Activated T-helper 17 cell treated with anti-CD3 and anti-CD28 coated beads, Interleukin-2, amount 50 U/mL, for 72 hours (primary cell): Measurements from ENCODE around the gene CSF2. TPM values are rescaled to one million over a fixed set of nuclear protein-coding genes. Genes with fewer than 3 reads are reported as not detected.

Experiments
- ATAC-seq: fragments of 150-1000 bp; cut with Tn5 transposase; replicated peaks from 2 replicates; pipeline ENCODE4 v1.10.0; 2021; ENCODE audit warnings: mild to moderate bottlenecking, moderate library complexity
- H3K27ac Mint-ChIP-seq: one replicate; pipeline ENCODE4 v1.8.0; 2022; ENCODE audit warnings: mixed read lengths
- H3K27me3 Mint-ChIP-seq: one replicate; pipeline ENCODE4 v1.8.0; 2022; ENCODE audit warnings: mixed read lengths
- H3K36me3 Mint-ChIP-seq: one replicate; pipeline ENCODE4 v1.8.0; 2022; ENCODE audit warnings: low read depth, mild to moderate bottlenecking, mixed read lengths
- H3K4me1 Mint-ChIP-seq: one replicate; pipeline ENCODE4 v1.8.0; 2022; ENCODE audit warnings: mixed read lengths
- H3K4me3 Mint-ChIP-seq: one replicate; pipeline ENCODE4 v1.8.0; 2022; ENCODE audit warnings: mild to moderate bottlenecking, mixed read lengths
- H3K9me3 Mint-ChIP-seq: one replicate; pipeline ENCODE4 v1.8.0; 2022; ENCODE audit warnings: mixed read lengths
- total RNA-seq, 2 donors: library from RNA; stranded (reverse); gene quantifications; one replicate each; pipeline ENCODE4 v1.2.3, GENCODE V29; 2022

CSF2 gene
- total RNA-seq, 2 donors from 2014 or later, result 14.6 to 159 TPM

GRCh38 chr5:132082329-132083023 is 8.9 kb downstream of the CSF2 start:
- H3K9me3 Mint-ChIP-seq, result no peaks in the 10 kb centered on the region
- H3K36me3 Mint-ChIP-seq, result no peaks in the 10 kb centered on the region
- no peak for ATAC-seq
- H3K27ac Mint-ChIP-seq, result peak overlapping the region; percentile 76
- H3K4me1 Mint-ChIP-seq, result peaks cover 37% of the 10 kb centered on the region
- no peaks in the 10 kb centered on the region for H3K27me3 Mint-ChIP-seq
- peak overlapping the region; percentile 17 for H3K4me3 Mint-ChIP-seq

DNA sequence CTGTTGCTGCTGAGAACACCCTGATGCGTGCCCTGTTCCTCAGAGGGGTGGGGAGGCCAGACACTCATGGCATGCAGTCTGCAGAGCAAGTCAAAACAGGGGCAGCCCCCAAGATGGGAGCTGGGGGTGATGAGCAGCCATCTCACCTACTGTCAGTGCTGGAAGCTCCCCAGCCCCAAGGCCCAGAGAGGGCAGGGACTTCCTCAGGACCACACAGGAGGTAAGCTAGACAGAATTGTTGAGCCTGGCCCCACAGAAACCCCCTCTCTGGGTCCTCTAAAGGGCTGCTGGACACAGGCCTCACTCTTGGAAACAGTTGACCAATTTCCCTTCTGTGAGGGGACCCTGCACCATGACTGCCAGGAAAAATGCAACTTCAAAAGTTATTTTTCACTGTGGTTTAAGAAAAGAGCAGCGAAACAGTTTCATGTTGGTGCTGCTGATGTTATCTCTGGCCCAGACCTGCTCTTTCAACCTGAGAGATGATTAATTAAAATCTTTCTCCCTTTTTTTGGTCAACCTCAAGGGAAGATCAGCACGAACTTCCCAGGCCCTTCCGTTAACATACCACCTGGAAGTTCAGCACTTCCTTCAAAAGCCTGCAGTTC is 9.6 kb downstream of the CSF2 start:
- H3K27ac Mint-ChIP-seq, result peak overlapping the region; percentile 76
- peak overlapping the region; percentile 17 for H3K4me3 Mint-ChIP-seq
- ATAC-seq, result peak; percentile 83
- H3K9me3 Mint-ChIP-seq, result no peaks in the 10 kb centered on the region
- peaks cover 35% of the 10 kb centered on the region for H3K4me1 Mint-ChIP-seq
- H3K36me3 Mint-ChIP-seq, result no peaks in the 10 kb centered on the region
- H3K27me3 Mint-ChIP-seq, result no peaks in the 10 kb centered on the region

GRCh38 chr5:132085686-132086085 is 12.1 kb downstream of the CSF2 start:
- Mint-ChIP-seq H3K9me3 (peaks cover 6% of the 10 kb centered on the region), H3K27ac (peak overlapping the region; percentile 44), H3K4me3 (peak overlapping the region; percentile 28), H3K36me3 (no peaks in the 10 kb centered on the region), H3K27me3 (no peaks in the 10 kb centered on the region), H3K4me1 (peaks cover 46% of the 10 kb centered on the region)
- no peak for ATAC-seq

DNA sequence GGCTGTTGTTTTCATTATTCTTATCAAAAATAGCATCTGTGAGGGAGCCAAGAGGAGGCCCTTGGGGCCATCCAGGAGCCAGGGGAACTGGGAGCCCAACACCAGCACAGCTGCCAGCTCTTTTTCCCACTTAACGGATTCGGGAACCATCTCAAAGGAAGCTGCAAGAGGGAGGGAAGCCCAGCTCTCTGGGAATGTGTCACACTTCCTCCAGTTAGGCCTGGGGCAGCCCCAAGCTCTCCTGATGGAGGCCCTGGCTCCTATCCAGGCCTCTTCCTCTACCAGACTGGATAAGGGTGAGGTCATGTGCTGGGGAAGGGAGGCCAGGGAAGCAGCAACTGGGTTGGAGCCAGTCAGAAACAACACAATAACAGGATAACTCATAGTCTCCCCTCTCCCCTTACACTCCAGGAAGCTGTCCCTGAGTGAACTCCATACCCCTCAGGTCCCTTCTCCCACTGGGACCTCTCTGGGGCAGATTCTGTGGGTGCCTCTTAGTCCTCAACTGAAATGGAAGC is 12.7 kb downstream of the CSF2 start:
- no peak for ATAC-seq
- Mint-ChIP-seq H3K4me1 (peaks cover 46% of the 10 kb centered on the region), H3K27ac (peak overlapping the region; percentile 44)

GRCh38 chr5:132087176-132087575 is 13.6 kb downstream of the CSF2 start:
- H3K36me3 Mint-ChIP-seq, result no peaks in the 10 kb centered on the region
- peaks cover 40% of the 10 kb centered on the region for H3K4me1 Mint-ChIP-seq
- H3K27ac Mint-ChIP-seq, result no peak overlapping the region
- H3K9me3 Mint-ChIP-seq, result peaks cover 6% of the 10 kb centered on the region
- H3K4me3 Mint-ChIP-seq, result no peak overlapping the region
- no peaks in the 10 kb centered on the region for H3K27me3 Mint-ChIP-seq
- no peak for ATAC-seq

More for the DNA sequence above, 12.7 kb downstream of the CSF2 start:
- Mint-ChIP-seq H3K4me3 (no peak overlapping the region), H3K36me3 (no peaks in the 10 kb centered on the region), H3K27me3 (no peaks in the 10 kb centered on the region), H3K9me3 (peaks cover 6% of the 10 kb centered on the region)

- ATAC-seq, result no peak
- Mint-ChIP-seq H3K4me1 (peaks cover 37% of the 10 kb centered on the region), H3K4me3 (no peak overlapping the region), H3K27ac (no peak overlapping the region), H3K27me3 (no peaks in the 10 kb centered on the region), H3K9me3 (peaks cover 6% of the 10 kb centered on the region), H3K36me3 (no peaks in the 10 kb centered on the region)
Measured at GRCh38 chr5:132087661-132088060, 14.1 kb downstream of the CSF2 start.

GRCh38 chr5:132089363-132089762 is 15.8 kb downstream of the CSF2 start:
- H3K27ac Mint-ChIP-seq, result no peak overlapping the region
- H3K4me3 Mint-ChIP-seq, result no peak overlapping the region
- no peaks in the 10 kb centered on the region for H3K36me3 Mint-ChIP-seq
- no peaks in the 10 kb centered on the region for H3K27me3 Mint-ChIP-seq
- peaks cover 36% of the 10 kb centered on the region for H3K4me1 Mint-ChIP-seq
- ATAC-seq, result no peak
- H3K9me3 Mint-ChIP-seq, result peaks cover 6% of the 10 kb centered on the region

DNA sequence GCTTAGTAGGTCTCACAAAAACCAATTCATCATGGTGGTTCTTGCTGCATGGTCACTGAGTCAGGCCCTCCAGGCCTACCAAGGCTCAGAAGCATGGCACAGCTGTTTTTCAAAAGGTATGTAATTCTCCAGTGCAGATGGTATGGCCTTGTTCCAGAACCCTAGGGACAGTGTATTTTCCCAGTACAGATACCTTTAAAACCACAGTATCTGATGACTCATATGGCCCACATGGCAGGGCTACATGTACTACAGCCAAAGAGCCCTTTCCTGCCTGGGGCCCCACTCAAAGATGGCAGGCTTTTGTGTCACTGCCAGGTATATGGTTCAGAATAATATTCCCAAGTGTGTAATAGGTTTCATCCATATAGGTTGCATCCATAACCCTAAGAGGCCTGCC is 16.5 kb downstream of the CSF2 start:
- H3K4me1 Mint-ChIP-seq, result peaks cover 36% of the 10 kb centered on the region
- peak; percentile 77 for ATAC-seq
- H3K36me3 Mint-ChIP-seq, result no peaks in the 10 kb centered on the region
- peaks cover 6% of the 10 kb centered on the region for H3K9me3 Mint-ChIP-seq
- no peak overlapping the region for H3K27ac Mint-ChIP-seq
- peak overlapping the region; percentile 44 for H3K4me3 Mint-ChIP-seq
- H3K27me3 Mint-ChIP-seq, result no peaks in the 10 kb centered on the region

- Mint-ChIP-seq H3K9me3 (peaks cover 6% of the 10 kb centered on the region), H3K27ac (peak overlapping the region; percentile 81), H3K27me3 (no peaks in the 10 kb centered on the region), H3K36me3 (no peaks in the 10 kb centered on the region), H3K4me3 (no peak overlapping the region), H3K4me1 (peaks cover 41% of the 10 kb centered on the region)
- ATAC-seq, result no peak
Measured at GRCh38 chr5:132093271-132093670, 19.7 kb downstream of the CSF2 start.

GRCh38 chr5:132094393-132095076 is 20.9 kb downstream of the CSF2 start:
- Mint-ChIP-seq H3K9me3 (peaks cover 6% of the 10 kb centered on the region), H3K4me1 (peaks cover 44% of the 10 kb centered on the region), H3K27me3 (no peaks in the 10 kb centered on the region), H3K36me3 (peaks cover 8% of the 10 kb centered on the region), H3K27ac (peak overlapping the region; percentile 81), H3K4me3 (peak overlapping the region; percentile 63)
- ATAC-seq, result peak; percentile 6

DNA sequence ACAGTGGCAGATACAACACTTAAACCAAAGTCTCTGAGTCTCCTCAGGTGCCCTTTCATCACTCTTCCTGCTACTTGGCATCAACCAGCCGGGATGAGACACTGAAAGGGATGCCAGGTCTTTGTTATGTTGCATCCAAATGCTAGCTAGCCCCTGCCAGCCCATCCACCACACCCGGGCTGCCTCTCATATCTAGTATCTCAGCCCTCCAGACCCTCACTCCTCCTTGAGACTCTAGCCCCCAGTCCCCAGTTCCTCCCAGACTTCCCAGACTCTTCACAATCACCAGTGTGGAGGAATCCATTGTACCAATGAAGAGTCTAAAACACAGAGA is 21.5 kb downstream of the CSF2 start:
- peak overlapping the region; percentile 63 for H3K4me3 Mint-ChIP-seq
- peaks cover 46% of the 10 kb centered on the region for H3K4me1 Mint-ChIP-seq
- no peaks in the 10 kb centered on the region for H3K27me3 Mint-ChIP-seq
- no peak for ATAC-seq
- H3K9me3 Mint-ChIP-seq, result peaks cover 4% of the 10 kb centered on the region
- peaks cover 13% of the 10 kb centered on the region for H3K36me3 Mint-ChIP-seq
- H3K27ac Mint-ChIP-seq, result peak overlapping the region; percentile 81

GRCh38 chr5:132095424-132095972 is 21.9 kb downstream of the CSF2 start:
- Mint-ChIP-seq H3K9me3 (peaks cover 1% of the 10 kb centered on the region), H3K4me1 (peaks cover 45% of the 10 kb centered on the region), H3K27me3 (no peaks in the 10 kb centered on the region), H3K4me3 (peak overlapping the region; percentile 63), H3K27ac (peak overlapping the region; percentile 81), H3K36me3 (peaks cover 15% of the 10 kb centered on the region)
- ATAC-seq, result peak; percentile 15

GRCh38 chr5:132096904-132097303 is 23.3 kb downstream of the CSF2 start:
- no peaks in the 10 kb centered on the region for H3K27me3 Mint-ChIP-seq
- ATAC-seq, result no peak
- H3K27ac Mint-ChIP-seq, result peak overlapping the region; percentile 65
- H3K36me3 Mint-ChIP-seq, result peaks cover 15% of the 10 kb centered on the region
- no peaks in the 10 kb centered on the region for H3K9me3 Mint-ChIP-seq
- H3K4me3 Mint-ChIP-seq, result peak overlapping the region; percentile 17
- H3K4me1 Mint-ChIP-seq, result peaks cover 48% of the 10 kb centered on the region

DNA sequence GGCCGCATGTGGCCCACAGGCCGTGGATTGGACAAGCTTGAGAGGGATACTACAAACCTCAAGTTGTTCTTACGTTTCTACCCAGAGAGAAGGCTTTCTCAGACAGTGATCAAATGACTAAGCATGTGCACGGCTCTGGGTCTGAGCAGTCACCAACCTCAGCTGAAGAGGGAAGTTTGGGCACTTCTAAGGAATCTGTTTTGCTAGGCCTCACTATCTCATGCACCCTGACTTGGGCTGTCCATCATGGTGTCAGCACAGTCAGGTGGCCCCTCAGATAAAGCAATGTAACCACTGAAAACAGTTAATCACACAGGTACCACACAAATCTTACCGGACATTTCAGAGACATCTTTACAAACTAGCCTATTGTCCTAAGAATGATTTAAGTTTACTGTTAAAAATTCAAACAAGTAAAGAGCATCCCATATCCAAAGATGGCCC is 24.6 kb downstream of the CSF2 start:
- peak; percentile 42 for ATAC-seq
- H3K27me3 Mint-ChIP-seq, result no peaks in the 10 kb centered on the region
- peak overlapping the region; percentile 72 for H3K4me3 Mint-ChIP-seq
- H3K4me1 Mint-ChIP-seq, result peaks cover 55% of the 10 kb centered on the region
- H3K9me3 Mint-ChIP-seq, result no peaks in the 10 kb centered on the region
- peak overlapping the region; percentile 93 for H3K27ac Mint-ChIP-seq
- H3K36me3 Mint-ChIP-seq, result peaks cover 15% of the 10 kb centered on the region
